HS-5 (cell line): Measurements from ENCODE around the gene PSMD2.
"Not testable (repeated sequence)": the region's sequence is repeated elsewhere in the genome, so short reads cannot be mapped to it uniquely, and the experiment has no call there.

Experiments used
- DNase-seq: peaks from one replicate; pipeline ENCODE4 v3.0.0-alpha.2; 2012; ENCODE audit warnings: low read depth

Gene PSMD2

GRCh38 chr3:184339451-184340135 lies 40.6 kb downstream of the PSMD2 start:
- DNase-seq, result not testable (repeated sequence)

DNA sequence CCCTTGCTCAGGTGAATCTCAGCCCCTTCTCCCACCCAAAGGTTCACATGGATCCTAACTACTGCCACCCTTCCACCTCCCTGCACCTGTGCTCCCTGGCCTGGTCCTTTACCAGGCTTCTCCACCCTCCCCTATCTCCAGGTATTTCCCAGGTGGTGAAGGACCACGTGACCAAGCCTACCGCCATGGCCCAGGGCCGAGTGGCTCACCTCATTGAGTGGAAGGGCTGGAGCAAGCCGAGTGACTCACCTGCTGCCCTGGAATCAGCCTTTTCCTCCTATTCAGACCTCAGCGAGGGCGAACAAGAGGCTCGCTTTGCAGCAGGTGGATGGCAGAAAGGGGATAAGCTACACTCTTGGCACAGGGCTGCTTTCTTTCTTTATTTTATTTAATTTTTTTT lies 42.9 kb downstream of the PSMD2 start:
- DNase-seq, result no peak

DNA sequence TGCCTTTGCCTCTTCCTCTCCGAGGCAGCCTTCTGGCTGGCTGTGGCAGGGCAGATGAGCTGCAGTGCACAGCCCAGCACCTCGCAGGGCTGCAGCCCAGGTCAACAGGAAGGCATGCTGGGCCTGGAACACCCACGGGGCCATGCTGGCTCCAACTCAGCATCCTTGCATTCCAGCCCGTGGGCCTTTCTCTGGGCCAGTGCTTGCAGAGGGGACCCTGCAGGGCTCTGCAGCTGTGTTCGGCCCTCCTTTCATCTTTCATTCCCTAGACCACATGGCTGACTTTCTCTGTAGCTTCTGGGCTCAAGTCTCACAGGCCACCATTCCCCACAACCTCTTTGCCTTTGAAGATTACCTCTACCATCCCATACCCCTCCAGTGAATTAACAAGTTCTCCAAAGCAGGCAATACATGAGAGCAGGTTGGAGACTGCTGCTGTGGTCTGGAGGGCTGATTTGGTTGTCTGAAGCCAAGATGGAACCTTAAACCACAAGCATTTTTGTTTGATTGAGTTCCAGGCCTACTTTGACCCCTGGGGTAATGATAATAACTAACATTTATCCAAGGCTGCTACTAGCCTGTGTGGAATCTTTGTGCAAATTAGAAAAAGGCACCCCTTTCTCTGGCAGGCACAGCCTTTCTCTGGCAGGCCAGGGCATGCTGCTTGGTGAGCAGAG lies 44.3 kb downstream of the PSMD2 start:
- no peak for DNase-seq

DNA sequence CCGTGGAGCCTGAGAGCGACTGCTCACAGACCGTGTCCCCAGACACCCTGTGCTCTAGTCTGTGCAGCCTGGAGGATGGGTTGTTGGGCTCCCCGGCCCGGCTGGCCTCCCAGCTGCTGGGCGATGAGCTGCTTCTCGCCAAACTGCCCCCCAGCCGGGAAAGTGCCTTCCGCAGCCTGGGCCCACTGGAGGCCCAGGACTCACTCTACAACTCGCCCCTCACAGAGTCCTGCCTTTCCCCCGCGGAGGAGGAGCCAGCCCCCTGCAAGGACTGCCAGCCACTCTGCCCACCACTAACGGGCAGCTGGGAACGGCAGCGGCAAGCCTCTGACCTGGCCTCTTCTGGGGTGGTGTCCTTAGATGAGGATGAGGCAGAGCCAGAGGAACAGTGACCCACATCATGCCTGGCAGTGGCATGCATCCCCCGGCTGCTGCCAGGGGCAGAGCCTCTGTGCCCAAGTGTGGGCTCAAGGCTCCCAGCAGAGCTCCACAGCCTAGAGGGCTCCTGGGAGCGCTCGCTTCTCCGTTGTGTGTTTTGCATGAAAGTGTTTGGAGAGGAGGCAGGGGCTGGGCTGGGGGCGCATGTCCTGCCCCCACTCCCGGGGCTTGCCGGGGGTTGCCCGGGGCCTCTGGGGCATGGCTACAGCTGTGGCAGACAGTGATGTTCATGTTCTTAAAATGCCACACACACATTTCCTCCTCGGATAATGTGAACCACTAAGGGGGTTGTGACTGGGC lies 45.7 kb downstream of the PSMD2 start:
- no peak for DNase-seq

GRCh38 chr3:184345317-184346144 lies 46.5 kb downstream of the PSMD2 start:
- DNase-seq, result no peak

GRCh38 chr3:184346480-184347190 lies 47.6 kb downstream of the PSMD2 start:
- no peak for DNase-seq

GRCh38 chr3:184347321-184348056 lies 48.4 kb downstream of the PSMD2 start:
- no peak for DNase-seq

GRCh38 chr3:184348057-184348382 lies 49.0 kb downstream of the PSMD2 start:
- no peak for DNase-seq

DNA sequence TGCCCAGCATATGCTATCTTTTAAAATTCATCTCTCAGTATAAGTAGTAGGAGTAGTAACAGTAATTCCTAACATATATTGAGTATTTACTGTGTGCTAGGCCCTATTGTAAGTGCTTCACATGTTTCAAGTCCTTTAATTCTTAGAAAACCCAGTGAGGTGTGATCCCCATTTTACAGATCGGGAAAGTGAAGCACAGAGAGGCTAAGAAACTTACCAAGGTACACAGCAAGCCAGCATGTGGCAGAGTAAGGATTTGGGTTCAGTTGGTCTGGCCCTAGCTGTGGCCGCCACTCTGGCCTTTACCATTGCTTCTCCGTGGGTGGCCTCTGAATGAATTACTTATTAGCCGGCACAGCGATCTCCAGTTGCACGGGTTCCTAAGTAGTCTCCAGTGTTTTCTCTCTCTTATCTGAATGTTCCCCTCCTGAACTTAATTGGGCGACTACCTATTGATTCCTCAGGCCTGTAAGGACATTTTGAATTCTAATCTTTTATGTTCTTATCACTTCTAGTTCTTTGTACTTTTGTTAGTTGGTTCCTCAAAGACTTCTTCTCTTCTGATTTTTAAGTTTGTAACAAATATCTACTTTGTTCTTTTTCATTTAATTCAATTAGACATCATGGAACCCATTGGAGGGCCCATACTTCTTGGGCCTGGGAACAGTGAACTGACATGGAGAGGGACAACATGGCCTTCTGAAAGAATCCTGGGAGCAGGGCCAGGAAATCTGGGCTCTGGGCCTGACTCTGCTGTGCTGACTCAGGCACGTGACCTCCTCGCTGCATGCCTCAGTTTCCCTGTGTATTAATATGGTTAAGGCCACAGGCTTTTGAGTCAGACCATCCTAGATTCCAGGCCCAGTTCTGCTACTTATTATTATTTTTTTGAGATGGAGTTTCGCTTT lies 50.8 kb downstream of the PSMD2 start:
- DNase-seq, result no peak

DNA sequence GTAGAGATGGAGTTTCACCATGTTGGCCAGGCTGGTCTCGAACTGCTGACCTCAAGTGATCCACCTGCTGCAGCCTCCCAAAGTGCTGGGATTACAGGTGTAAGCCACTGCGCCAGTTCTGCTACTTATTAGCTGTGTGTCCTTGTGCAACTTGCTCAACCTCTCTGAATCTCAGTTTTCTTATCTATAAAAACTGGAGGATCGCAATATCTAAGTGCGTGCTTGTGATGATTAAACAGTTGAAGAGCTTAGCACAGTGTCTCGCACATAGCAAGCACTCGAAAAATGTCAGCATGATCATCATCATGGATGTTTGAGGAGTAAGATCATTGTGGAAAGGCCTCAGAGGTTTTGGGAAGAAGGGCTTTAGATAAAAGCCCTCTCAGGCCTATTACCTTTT lies 51.6 kb downstream of the PSMD2 start:
- DNase-seq, result no peak

- DNase-seq, result no peak
Measured at GRCh38 chr3:184351511-184352148, 52.6 kb downstream of the PSMD2 start.

DNA sequence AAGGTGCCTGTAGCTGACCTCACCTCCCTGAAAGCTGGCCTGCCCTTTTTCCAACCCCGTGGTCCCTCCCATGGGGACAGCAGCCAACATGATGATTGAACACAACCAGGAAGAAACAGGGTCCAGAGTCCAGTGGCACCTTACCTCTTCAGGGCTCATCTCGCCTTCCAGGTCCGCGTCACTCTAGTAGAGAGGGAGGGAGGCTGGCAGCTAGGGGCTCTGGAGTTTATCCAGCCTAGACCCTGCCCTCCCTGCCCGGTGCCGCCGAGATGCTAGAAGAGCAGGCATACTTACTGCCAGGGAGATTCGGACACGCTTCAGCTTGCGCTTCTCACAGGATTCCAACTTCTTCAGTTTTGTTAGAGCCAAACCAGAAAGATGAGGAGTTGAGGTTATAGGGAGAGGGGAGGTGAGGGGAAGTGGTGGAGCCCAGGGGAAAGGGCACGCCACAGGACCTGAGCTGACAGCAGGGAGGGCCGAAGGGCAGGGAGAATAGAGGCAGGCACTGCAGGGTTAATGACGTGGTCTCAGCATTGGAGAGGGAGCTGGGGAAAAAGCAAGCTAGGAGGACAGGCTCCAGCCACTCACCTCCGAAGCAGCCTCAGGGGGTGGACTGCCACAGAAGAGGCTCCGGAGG lies 53.2 kb downstream of the PSMD2 start:
- DNase-seq, result no peak

DNA sequence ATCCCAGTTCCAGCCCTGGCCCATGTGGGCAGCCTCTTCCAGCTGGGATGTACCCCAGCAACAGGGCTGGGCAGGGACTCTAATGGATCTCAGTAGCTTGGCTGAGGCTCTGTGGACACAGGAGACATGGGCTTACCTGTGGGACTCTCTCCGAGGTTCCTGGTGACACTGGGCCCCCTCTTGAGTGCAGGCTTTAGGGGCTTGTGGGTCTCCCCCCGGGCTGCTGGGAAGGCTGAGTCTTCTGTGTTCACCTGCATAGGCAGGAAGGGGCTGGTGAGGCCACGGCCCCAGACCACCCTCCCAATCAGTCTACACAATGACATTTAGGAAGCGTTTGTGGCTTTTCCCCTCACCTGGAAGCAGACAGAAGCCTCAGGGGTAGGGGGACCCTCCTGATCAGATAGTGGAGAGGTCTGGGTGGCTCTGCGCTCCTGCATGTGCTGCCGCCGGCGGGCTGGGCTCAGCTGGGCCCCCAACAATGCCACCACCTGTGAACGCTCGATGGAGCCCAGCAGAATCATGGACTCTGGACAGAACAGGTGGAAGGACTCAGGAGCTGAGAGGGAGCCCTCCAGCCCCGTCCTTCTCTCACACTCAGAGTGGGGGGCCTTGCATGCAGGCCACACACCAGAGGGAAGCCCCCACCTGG lies 54.0 kb downstream of the PSMD2 start:
- DNase-seq, result no peak

- no peak for DNase-seq
Measured at GRCh38 chr3:184353546-184353941, 54.5 kb downstream of the PSMD2 start.

- DNase-seq, result no peak
Measured at GRCh38 chr3:184354121-184354728, 55.2 kb downstream of the PSMD2 start.

GRCh38 chr3:184354754-184355153 lies 55.7 kb downstream of the PSMD2 start:
- DNase-seq, result no peak

DNA sequence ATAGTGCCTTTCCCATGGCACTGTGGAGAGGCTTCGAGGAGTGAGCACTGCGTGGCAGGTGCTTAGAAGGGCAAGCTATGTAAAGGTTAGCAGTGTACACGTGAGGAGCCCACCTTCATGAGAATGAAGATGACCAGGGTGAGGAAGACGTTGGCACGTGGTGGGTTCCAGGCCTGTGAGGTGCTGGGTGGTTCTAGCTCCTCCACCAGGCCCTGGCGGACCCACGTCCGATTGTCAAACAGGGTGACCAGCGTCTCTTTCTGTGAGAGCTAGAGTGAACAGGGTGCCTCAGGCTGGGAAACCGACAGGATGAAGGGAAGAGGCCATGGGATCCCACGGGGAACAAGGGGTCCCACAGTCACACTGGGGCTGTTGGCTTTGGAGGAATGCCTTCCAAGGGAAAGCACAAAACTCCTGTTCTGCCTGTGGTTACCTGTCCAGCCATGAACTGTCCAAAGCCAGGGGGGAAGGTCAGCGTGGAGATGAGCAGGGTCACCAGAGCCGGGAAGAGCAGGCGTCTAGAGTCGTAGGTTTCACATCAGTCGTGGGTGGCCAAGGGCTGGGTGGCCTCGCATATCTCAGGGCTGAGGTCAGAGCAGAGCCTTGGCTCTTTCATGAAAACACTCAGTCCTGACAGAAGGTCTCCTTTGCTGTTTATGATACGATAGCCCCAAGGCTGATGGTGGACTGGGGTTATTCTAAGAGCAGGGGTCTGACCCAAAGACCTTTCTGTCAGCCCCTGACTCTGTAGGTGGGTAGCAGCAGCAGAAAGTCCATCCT lies 56.4 kb downstream of the PSMD2 start:
- no peak for DNase-seq
